HUES64 (cell line): ENCODE results near the gene XPR1.

ENCODE experiments used
- H3K27ac ChIP-seq: 2 replicates; pipeline ENCODE4 v1.7.0; 2013; ENCODE audit warnings: low read depth, low read length, inconsistent platforms
- H3K27me3 ChIP-seq: 2 replicates; pipeline ENCODE4 v1.6.1; 2013; ENCODE audit warnings: mild to moderate bottlenecking, low read length; ENCODE audit not compliant: insufficient read depth
- H3K36me3 ChIP-seq: 2 replicates; pipeline ENCODE4 v1.6.1; 2013; ENCODE audit warnings: mild to moderate bottlenecking, low read length; ENCODE audit not compliant: insufficient read depth
- H3K4me1 ChIP-seq: 2 replicates; pipeline ENCODE4 v1.6.1; 2013; ENCODE audit warnings: mild to moderate bottlenecking, low read length, moderate library complexity; ENCODE audit not compliant: insufficient read depth
- H3K4me3 ChIP-seq: 2 replicates; pipeline ENCODE4 v1.5.1; 2013; ENCODE audit warnings: mild to moderate bottlenecking, low read length, moderate library complexity
- H3K9ac ChIP-seq: 2 replicates; pipeline ENCODE4 v1.6.1; 2013; ENCODE audit warnings: mild to moderate bottlenecking, low read depth, low read length
- H3K9me3 ChIP-seq: 2 replicates; pipeline ENCODE4 v1.6.1; 2013; ENCODE audit warnings: low read depth, low read length; ENCODE audit not compliant: insufficient read depth
- WGBS: fragments of 150-250, 120-280 bp; methylation state at CpG from one replicate; pipeline ENCODE4 v1.1.7; 2013; ENCODE audit warnings: missing lambda C conversion rate; 5-methylcytosine and 5-hydroxymethylcytosine counted together

XPR1 gene

GRCh38 chr1:180908074-180908765 is 276.4 kb downstream of the XPR1 start:
- Histone ChIP-seq H3K4me3 (no peak overlapping the region), H3K9me3 (no peaks in the 10 kb centered on the region), H3K36me3 (no peaks in the 10 kb centered on the region), H3K9ac (no peak overlapping the region), H3K27me3 (peaks cover 26% of the 10 kb centered on the region), H3K4me1 (no peaks in the 10 kb centered on the region), H3K27ac (no peak overlapping the region)
- 90% methylated on average over 15 of the region's 15 CpGs for WGBS

DNA sequence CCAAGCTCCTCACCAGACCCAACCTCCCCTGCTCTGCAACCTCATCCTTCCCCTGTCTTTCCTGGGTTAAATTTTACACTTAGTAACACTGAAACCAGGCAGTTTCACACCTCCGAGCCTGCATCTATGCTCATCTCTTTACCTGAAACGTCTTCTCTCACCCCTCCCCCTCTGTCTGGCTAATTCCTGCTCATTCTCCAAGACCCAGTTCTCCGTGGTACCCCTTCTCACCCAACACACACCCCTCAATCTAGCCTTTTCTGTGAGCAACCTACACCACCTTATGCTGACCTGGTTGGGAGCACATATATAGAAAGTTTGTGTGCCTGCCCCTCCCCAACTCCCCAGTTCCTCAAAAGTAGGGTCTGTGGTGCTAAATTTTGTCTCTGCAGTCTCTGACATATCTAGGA is 277.2 kb downstream of the XPR1 start:
- no peak overlapping the region for H3K4me3 ChIP-seq
- 70% methylated on average over 3 of the region's 3 CpGs for WGBS
- H3K27me3 ChIP-seq = peaks cover 33% of the 10 kb centered on the region
- no peaks in the 10 kb centered on the region for H3K9me3 ChIP-seq
- no peak overlapping the region for H3K9ac ChIP-seq
- H3K4me1 ChIP-seq = no peaks in the 10 kb centered on the region
- H3K36me3 ChIP-seq = no peaks in the 10 kb centered on the region
- H3K27ac ChIP-seq = no peak overlapping the region

- Histone ChIP-seq H3K27me3 (peaks cover 38% of the 10 kb centered on the region), H3K36me3 (no peaks in the 10 kb centered on the region), H3K27ac (no peak overlapping the region), H3K4me3 (no peak overlapping the region), H3K9me3 (no peaks in the 10 kb centered on the region), H3K4me1 (no peaks in the 10 kb centered on the region), H3K9ac (no peak overlapping the region)
- WGBS = 75% methylated on average over 4 of the region's 5 CpGs
Measured at GRCh38 chr1:180909462-180909976, 277.7 kb downstream of the XPR1 start.

DNA sequence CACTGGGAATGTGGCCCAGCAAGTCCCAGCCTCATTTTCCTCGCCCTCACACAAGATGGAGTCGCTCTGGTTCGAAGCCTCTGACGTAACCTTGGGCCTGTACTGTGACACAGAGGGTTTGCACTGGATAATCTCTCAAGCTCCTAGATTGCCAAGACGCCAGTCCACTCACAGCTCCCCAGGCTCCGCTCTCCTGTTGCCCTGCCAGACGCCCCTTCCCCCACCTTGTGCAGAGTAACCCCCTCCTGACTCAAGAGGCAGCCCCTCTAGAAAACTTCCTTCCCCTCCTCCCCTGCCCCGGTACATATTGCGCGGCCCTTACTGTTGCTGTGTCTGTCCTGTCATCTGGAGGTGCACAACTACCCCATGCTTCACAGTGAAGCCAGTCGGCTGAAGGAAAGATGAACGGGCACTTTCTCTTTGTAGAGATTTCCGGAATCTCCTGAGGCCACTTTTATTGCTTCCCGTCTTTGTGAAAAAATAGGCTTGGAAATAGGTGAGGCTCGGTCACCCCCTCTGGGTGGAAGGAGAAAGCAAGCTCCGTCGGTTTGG is 279.9 kb downstream of the XPR1 start:
- H3K36me3 ChIP-seq = no peaks in the 10 kb centered on the region
- peak overlapping the region; percentile 62 for H3K4me3 ChIP-seq
- H3K27ac ChIP-seq = no peak overlapping the region
- WGBS = 30% methylated on average over 17 of the region's 17 CpGs
- peaks cover 38% of the 10 kb centered on the region for H3K27me3 ChIP-seq
- no peaks in the 10 kb centered on the region for H3K9me3 ChIP-seq
- no peaks in the 10 kb centered on the region for H3K4me1 ChIP-seq
- peak overlapping the region; percentile 71 for H3K9ac ChIP-seq

GRCh38 chr1:180912211-180912800 is 280.5 kb downstream of the XPR1 start:
- Histone ChIP-seq H3K4me3 (peak overlapping the region; percentile 62), H3K9me3 (no peaks in the 10 kb centered on the region), H3K27me3 (peaks cover 38% of the 10 kb centered on the region), H3K9ac (peak overlapping the region; percentile 71), H3K36me3 (no peaks in the 10 kb centered on the region), H3K4me1 (no peaks in the 10 kb centered on the region), H3K27ac (no peak overlapping the region)
- under 1% methylated on average over 71 of the region's 71 CpGs for WGBS

DNA sequence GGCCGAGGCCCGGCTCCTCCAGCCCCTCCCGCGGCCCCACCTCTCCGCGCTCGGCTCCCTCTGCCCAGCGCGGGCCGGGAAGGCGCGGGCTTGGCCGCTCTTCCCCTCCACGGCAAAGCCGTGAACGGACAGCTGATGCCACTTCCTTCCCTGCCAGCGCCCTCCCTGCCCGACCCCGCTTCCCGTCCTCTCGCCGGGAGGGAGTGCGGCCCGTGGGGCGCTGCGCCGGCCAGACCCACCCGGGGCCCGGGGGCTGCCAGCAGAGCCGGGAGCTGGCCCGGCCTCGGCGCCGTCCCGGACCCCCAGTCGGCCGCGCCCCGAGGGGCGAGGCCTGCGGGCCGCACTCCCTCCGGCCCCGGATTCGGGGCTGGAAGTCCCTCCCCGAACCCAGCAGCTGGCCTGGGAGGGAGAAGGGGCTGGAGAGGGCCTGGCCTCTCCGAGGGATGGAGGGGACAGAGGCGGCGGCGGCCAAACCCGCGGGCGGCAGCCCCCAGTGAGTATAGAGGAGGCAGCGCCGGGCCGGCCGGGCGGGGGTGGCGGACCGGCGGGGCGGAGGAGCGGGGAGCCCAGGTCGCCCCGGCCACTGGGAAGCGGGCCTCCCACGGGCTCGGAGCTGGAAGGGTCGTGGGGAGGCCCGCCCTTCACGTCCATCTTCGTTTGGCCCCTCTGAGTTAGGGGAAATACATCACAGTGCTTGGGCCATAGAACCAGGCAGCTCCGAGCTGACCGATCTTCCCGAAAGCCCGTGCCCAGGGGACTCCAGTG is 281.2 kb downstream of the XPR1 start, which contains the start of gene KIAA1614:
Gene KIAA1614 (plus strand): TSS at position 97 of the 765 bp plus-strand sequence. CDS start 347 bp downstream, at position 444.
- H3K4me3 ChIP-seq = peak within 1 kb of the TSS; percentile 62
- H3K27ac ChIP-seq = no peak within 1 kb of the TSS

DNA sequence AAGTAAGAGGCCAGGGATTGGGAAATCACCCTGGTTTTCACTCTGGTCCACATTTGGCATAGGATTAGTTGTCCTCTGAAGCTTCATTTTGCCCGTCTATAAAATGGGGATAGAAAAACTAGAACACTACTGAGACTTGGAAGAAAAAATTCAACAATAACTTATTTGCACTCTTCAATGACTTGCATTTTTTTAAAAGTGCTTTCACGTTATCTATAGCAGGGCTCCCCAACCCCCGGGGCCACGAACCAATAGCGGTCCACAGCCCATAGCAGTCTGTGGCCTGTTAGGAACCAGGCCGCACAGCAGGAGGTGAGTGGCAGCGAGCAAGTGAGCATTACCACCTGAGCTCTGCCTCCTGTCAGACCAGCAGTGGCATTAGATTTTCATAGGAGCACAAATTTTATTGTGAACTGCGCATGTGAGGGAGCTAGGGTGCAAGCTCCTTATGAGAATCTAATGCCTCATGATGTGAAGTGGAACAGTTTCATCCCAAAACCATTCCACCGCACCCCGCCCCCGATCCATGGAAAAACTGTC is 283.7 kb downstream of the XPR1 start:
- Histone ChIP-seq H3K27me3 (peaks cover 38% of the 10 kb centered on the region), H3K4me3 (no peak overlapping the region), H3K4me1 (no peaks in the 10 kb centered on the region; the same call in 1 of the 2 replicates), H3K9me3 (no peaks in the 10 kb centered on the region), H3K36me3 (no peaks in the 10 kb centered on the region), H3K9ac (no peak overlapping the region), H3K27ac (no peak overlapping the region)
- WGBS = 89% methylated on average over 11 of the region's 11 CpGs

More for the DNA sequence above, 281.2 kb downstream of the XPR1 start, which contains the start of gene KIAA1614:
- no peaks in the 10 kb centered on the region; the same call in 1 of the 2 replicates for H3K4me1 ChIP-seq
- 2% methylated on average over 76 of the region's 76 CpGs for WGBS
- no peaks in the 10 kb centered on the region for H3K36me3 ChIP-seq
- no peaks in the 10 kb centered on the region for H3K9me3 ChIP-seq
- peak within 1 kb of the TSS; percentile 71 for H3K9ac ChIP-seq
- H3K27me3 ChIP-seq = peaks cover 38% of the 10 kb centered on the region

- H3K9me3 ChIP-seq = no peaks in the 10 kb centered on the region
- H3K36me3 ChIP-seq = no peaks in the 10 kb centered on the region
- WGBS = 91% methylated on average over 17 of the region's 17 CpGs
- H3K9ac ChIP-seq = no peak overlapping the region
- H3K27ac ChIP-seq = no peak overlapping the region
- H3K4me1 ChIP-seq = no peaks in the 10 kb centered on the region; the same call in 1 of the 2 replicates
- H3K27me3 ChIP-seq = peaks cover 33% of the 10 kb centered on the region
- no peak overlapping the region for H3K4me3 ChIP-seq
Measured at GRCh38 chr1:180916012-180916770, 284.4 kb downstream of the XPR1 start.

DNA sequence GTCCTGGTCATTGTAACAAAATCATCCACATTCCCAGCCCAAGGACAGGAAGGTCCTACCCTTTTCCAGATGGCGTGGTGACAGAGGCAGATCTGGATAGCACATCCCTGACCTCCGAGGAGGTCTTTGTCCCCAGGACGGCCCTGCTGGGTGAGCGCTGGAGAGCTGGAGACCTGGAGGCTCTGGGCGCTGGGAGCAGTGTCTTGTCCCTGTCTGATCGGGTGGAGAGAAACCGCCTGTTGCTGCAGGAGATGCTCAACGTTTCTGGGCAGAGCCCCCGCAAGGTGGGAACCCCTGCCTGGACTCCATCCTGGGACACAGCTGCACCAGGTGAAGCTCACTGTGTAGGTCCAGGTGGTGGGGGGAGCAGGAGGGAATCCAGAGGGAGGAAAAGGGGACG is 284.9 kb downstream of the XPR1 start:
- no peak overlapping the region for H3K4me3 ChIP-seq
- WGBS = 89% methylated on average over 10 of the region's 10 CpGs
- H3K4me1 ChIP-seq = peaks cover under 1% of the 10 kb centered on the region
- H3K27me3 ChIP-seq = peaks cover 27% of the 10 kb centered on the region
- no peaks in the 10 kb centered on the region for H3K9me3 ChIP-seq
- no peak overlapping the region for H3K27ac ChIP-seq
- H3K36me3 ChIP-seq = no peaks in the 10 kb centered on the region
- H3K9ac ChIP-seq = no peak overlapping the region

DNA sequence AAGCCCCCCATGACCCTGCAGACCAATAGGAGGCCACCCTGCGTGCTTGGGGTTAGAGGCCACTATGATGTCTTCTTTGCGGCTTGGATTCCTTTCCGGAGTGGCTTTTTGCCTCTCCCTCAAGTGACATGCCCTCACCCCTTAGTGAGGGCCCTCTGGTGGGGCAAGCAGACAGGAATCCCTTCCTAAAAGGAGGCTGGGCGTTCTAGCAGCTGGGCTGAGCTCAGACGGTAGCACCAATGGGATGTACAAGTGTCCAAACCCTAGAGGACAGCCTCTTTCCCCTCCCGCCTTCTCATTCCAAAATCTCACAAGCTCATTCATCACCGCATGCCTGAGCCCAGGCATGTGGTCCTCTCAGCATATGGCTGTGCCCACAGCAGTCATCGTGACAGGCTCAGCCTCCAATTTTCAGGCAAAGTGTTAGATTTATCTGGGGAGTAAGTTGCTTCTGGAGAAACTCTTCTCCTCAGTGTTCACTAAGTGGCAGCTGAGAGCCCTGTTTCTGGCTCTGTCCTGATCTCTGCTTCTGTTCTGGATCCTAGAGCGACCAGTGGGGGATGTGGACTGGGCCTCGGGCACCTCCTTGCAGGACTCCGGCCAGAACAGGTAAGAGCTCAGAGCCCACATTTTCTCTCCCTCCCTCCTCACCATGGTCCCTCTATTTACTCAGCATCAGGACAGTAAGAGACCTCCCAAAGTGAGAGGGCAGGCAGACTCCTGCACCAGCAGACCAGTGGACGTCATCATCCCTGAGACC is 285.7 kb downstream of the XPR1 start:
- H3K4me3 ChIP-seq = no peak overlapping the region
- peaks cover 20% of the 10 kb centered on the region for H3K27me3 ChIP-seq
- H3K36me3 ChIP-seq = no peaks in the 10 kb centered on the region
- peaks cover 8% of the 10 kb centered on the region for H3K4me1 ChIP-seq
- no peak overlapping the region for H3K27ac ChIP-seq
- WGBS = 70% methylated on average over 12 of the region's 12 CpGs
- no peak overlapping the region for H3K9ac ChIP-seq
- H3K9me3 ChIP-seq = no peaks in the 10 kb centered on the region
